Ishikawa (cell line): Measurements from ENCODE around the gene TBCA.

Experiments
- EGR1 ChIP-seq: IDR thresholded peaks from 2 replicates; pipeline ENCODE4 v1.6.1; 2012
- EP300 ChIP-seq: IDR thresholded peaks from 2 replicates; pipeline ENCODE4 v1.6.1; 2012; ENCODE audit warnings: borderline replicate concordance
- RAD21 ChIP-seq: IDR thresholded peaks from 2 replicates; pipeline ENCODE4 v1.6.1; 2012; ENCODE audit warnings: low read depth
- REST ChIP-seq: IDR thresholded peaks from 2 replicates; pipeline ENCODE4 v1.6.1; 2012; ENCODE audit warnings: low read depth, mild to moderate bottlenecking
- TCF12 ChIP-seq: IDR thresholded peaks from 2 replicates; pipeline ENCODE4 v1.6.1; 2012; ENCODE audit warnings: low read depth

GRCh38 chr5:77770293-77771005, 5.7 kb downstream of the TBCA start:
- TF ChIP-seq TCF12 (no peak), EGR1 (no peak), REST (no peak), EP300 (no peak), RAD21 (no peak)
